K562 (cell line): ENCODE measurements around the gene ANKRD65. TPM values are rescaled to one million over a fixed set of nuclear protein-coding genes. Genes with fewer than 3 reads are reported as not detected.

ENCODE experiments used
- ADNP ChIP-seq: fragments of 200-800 bp; sonication (Bioruptor generic); IDR thresholded peaks from 2 replicates; pipeline ENCODE4 v1.6.1; 2016; ENCODE audit warnings: missing genetic modification characterization, missing compliant biosample characterization
- CCAR2 ChIP-seq: fragments of 200-400 bp; formaldehyde crosslinking; IDR thresholded peaks from 2 replicates; pipeline ENCODE4 v1.6.1; 2017; ENCODE audit warnings: mild to moderate bottlenecking, low read depth, low read length
- CHCHD3 ChIP-seq: fragments of 250-450 bp; sonication (Bioruptor Pico); IDR thresholded peaks from 2 replicates; pipeline ENCODE4 v2.1.2; 2022; ENCODE audit warnings: mild to moderate bottlenecking
- CREM ChIP-seq: IDR thresholded peaks from 2 replicates; pipeline ENCODE4 v1.6.1; 2014; ENCODE audit warnings: antibody characterized with exemption, low read depth
- EP400 ChIP-seq: fragments of 450-650 bp; IDR thresholded peaks from 2 replicates; pipeline ENCODE4 v1.6.1; 2017; ENCODE audit warnings: antibody characterized with exemption, mild to moderate bottlenecking, moderate library complexity
- GATAD2A ChIP-seq: fragments of 450-650 bp; IDR thresholded peaks from 2 replicates; pipeline ENCODE4 v1.6.1; 2017
- HEY1 ChIP-seq: fragments of 250-450 bp; sonication (Bioruptor Pico); IDR thresholded peaks from 2 replicates; pipeline ENCODE4 v1.5.0; 2020; ENCODE audit warnings: mild to moderate bottlenecking, moderate library complexity, borderline replicate concordance
- HIVEP1 ChIP-seq: fragments of 250-450 bp; sonication (Bioruptor Pico); IDR thresholded peaks from 2 replicates; pipeline ENCODE4 v1.4.0; 2020; ENCODE audit warnings: mild to moderate bottlenecking
- HNRNPLL ChIP-seq: fragments of 200-400 bp; formaldehyde crosslinking; IDR thresholded peaks from 2 replicates; pipeline ENCODE4 v1.6.1; 2017; ENCODE audit warnings: low read length, low read depth, mild to moderate bottlenecking; ENCODE audit not compliant: poor library complexity, severe bottlenecking
- KLF13 ChIP-seq: fragments of 450-650 bp; IDR thresholded peaks from 2 replicates; pipeline ENCODE4 v1.6.1; 2016; ENCODE audit warnings: missing genetic modification characterization, low read depth, mild to moderate bottlenecking, missing compliant biosample characterization, moderate library complexity, borderline replicate concordance
- MCM5 ChIP-seq: fragments of 450-650 bp; IDR thresholded peaks from 2 replicates; pipeline ENCODE4 v1.6.1; 2016; ENCODE audit warnings: low read depth
- MTA3 ChIP-seq: fragments of 450-650 bp; formaldehyde crosslinking; IDR thresholded peaks from 2 replicates; pipeline ENCODE4 v1.6.1; 2017; ENCODE audit warnings: mild to moderate bottlenecking, borderline replicate concordance
- NRF1 ChIP-seq, 2 experiments: fragments of 450-650 bp; IDR thresholded peaks in 1 of 2; conservative IDR thresholded peaks in 1 of 2; 2 replicates each; pipeline ENCODE4 v1.6.1; 2014; ENCODE audit warnings: mild to moderate bottlenecking in 2 of 2
- PCBP1 ChIP-seq: fragments of 200-400 bp; formaldehyde crosslinking; IDR thresholded peaks from 2 replicates; pipeline ENCODE4 v1.6.1; 2018; ENCODE audit warnings: mild to moderate bottlenecking, low read depth, low read length; ENCODE audit not compliant: poor library complexity, severe bottlenecking
- SMAD2 ChIP-seq: fragments of 150-350 bp; IDR thresholded peaks from 2 replicates; pipeline ENCODE4 v1.6.1; 2014; ENCODE audit warnings: low read depth, mild to moderate bottlenecking, low read length
- THRAP3 ChIP-seq: fragments of 450-650 bp; IDR thresholded peaks from 2 replicates; pipeline ENCODE4 v1.6.1; 2016; ENCODE audit warnings: mild to moderate bottlenecking, inconsistent platforms, borderline replicate concordance
- ZFPM2 ChIP-seq: fragments of 250-450 bp; sonication (Bioruptor Pico); IDR thresholded peaks from 2 replicates; pipeline ENCODE4 v1.5.1; 2022; ENCODE audit warnings: mild to moderate bottlenecking
- ZNF121 ChIP-seq: sonication (generic); formaldehyde crosslinking; conservative IDR thresholded peaks from 2 replicates; pipeline ENCODE4 v1.8.0; 2022; ENCODE audit warnings: missing genetic modification reagents
- ZNF146 ChIP-seq: IDR thresholded peaks from one replicate; pipeline ENCODE4 v1.6.1; 2018; ENCODE audit warnings: missing compliant biosample characterization; ENCODE audit not compliant: unreplicated experiment
- ZNF436 ChIP-seq: fragments of 250-450, 450-650 bp; sonication (Bioruptor Pico); formaldehyde crosslinking; IDR thresholded peaks from 2 replicates; pipeline ENCODE4 v1.7.0; 2020; ENCODE audit warnings: mild to moderate bottlenecking
- ZNF589 ChIP-seq: fragments of 200-800 bp; sonication (Bioruptor generic); IDR thresholded peaks from 2 replicates; pipeline ENCODE4 v1.6.1; 2016; ENCODE audit warnings: low read depth, missing genetic modification characterization, missing compliant biosample characterization
- polyA plus RNA-seq, 8 experiments: library from polyadenylated mRNA; depleted of rRNA in 4 of 8; stranded (reverse) in 5 of 8; unstranded in 3 of 8; fragments of >200 nt; fragmentation: Nextera tagmentation in 2 of 8; fragmentation: Illumina TruSeq in 1 of 8; extraction: Ambion mirVana in 2 of 8; extraction: Trizol in 1 of 8; gene quantifications; 2 replicates each; pipeline versions ENCODE4 v1.2.1 to v1.2.3, GENCODE V29; 2011 to 2014; ENCODE audit warnings: inconsistent platforms in 1 of 8, missing spikeins in 1 of 8
- total RNA-seq, 7 experiments: library from RNA; depleted of rRNA in 6 of 7; stranded (reverse); fragments of >200 nt in 6 of 7; fragmentation: Illumina TruSeq in 2 of 7; extraction: Trizol in 2 of 7; gene quantifications; 2 replicates each; pipeline versions ENCODE4 v1.2.1 to v1.2.3, GENCODE V29; 2011 to 2021; ENCODE audit warnings: low replicate concordance in 1 of 7
- TF ChIP-seq, protein P1 (sequence below): sonication (generic); formaldehyde crosslinking; IDR thresholded peaks from 2 replicates; pipeline ENCODE4 v1.8.0; 2022; ENCODE audit warnings: mild to moderate bottlenecking, missing genetic modification reagents
- TF ChIP-seq, protein P2 (sequence below): IDR thresholded peaks from 2 replicates; pipeline ENCODE4 v1.6.1; 2011; ENCODE audit warnings: borderline replicate concordance, low read depth, mild to moderate bottlenecking, moderate library complexity, low read length; ENCODE audit not compliant: insufficient read depth, poor library complexity, severe bottlenecking

ANKRD65 gene
- total and polyA plus RNA-seq, 9 of the 15 experiments (the other 6 are each of a cell fraction or from before 2014, with no cell fraction given): not detected

DNA sequence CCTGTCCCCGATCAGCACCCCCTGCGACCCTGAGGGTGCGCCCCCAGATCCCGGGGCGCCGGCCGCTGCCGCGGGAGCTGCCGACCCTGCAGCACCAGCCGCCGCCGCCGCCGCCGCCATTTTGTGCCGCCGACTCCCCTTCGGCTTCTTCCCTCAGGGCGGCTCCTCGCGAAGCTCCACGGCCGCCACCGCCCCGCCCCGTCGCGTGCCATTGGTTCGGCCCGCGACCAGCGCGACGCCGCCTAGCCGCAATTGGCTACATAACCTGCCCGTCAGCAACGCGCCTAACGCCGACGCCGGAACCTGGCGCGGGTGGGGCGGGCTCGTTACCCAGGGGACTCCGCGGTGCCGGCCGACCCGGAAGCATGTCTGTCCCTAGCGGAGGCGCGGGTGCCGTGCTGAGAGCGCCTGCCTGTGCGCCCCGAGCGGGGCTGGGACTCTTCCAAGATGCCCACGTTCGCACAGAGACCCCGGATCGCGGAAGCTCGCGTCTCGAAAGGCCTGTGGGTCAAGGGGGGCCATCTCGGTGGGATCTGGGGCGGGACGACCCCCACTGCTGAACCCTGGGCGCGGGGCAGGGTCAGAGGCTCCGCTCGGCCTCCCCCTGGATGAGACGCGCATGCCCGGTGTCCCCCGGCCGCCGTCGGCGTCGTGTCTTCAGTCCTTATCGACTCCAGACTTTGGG, 21.7 kb downstream of the ANKRD65 start, which contains the start of gene CCNL2 (continued):
- peak; percentile 93 for TF ChIP-seq HNRNPLL
- TF ChIP-seq CHCHD3: no peak
- TF ChIP-seq ADNP (tag): no peak
- TF ChIP-seq ZNF589: no peak
- no peak; the same call in 1 of the 2 replicates for TF ChIP-seq HEY1 (CRISPR knock-in tag)
- TF ChIP-seq ZNF121 (CRISPR knock-in tag): no peak
- TF ChIP-seq EP400: peak; percentile 96
- peak; percentile 93 to 94 for TF ChIP-seq NRF1 (conservative IDR thresholded peaks at IDR 0.05 in 1 of 2, IDR thresholded peaks at IDR 0.05 in 1 of 2)
- no peak for TF ChIP-seq THRAP3
- TF ChIP-seq ZFPM2 (CRISPR knock-in tag): peak; percentile 49; the same call in 1 of the 2 replicates
- TF ChIP-seq, protein P1, sequence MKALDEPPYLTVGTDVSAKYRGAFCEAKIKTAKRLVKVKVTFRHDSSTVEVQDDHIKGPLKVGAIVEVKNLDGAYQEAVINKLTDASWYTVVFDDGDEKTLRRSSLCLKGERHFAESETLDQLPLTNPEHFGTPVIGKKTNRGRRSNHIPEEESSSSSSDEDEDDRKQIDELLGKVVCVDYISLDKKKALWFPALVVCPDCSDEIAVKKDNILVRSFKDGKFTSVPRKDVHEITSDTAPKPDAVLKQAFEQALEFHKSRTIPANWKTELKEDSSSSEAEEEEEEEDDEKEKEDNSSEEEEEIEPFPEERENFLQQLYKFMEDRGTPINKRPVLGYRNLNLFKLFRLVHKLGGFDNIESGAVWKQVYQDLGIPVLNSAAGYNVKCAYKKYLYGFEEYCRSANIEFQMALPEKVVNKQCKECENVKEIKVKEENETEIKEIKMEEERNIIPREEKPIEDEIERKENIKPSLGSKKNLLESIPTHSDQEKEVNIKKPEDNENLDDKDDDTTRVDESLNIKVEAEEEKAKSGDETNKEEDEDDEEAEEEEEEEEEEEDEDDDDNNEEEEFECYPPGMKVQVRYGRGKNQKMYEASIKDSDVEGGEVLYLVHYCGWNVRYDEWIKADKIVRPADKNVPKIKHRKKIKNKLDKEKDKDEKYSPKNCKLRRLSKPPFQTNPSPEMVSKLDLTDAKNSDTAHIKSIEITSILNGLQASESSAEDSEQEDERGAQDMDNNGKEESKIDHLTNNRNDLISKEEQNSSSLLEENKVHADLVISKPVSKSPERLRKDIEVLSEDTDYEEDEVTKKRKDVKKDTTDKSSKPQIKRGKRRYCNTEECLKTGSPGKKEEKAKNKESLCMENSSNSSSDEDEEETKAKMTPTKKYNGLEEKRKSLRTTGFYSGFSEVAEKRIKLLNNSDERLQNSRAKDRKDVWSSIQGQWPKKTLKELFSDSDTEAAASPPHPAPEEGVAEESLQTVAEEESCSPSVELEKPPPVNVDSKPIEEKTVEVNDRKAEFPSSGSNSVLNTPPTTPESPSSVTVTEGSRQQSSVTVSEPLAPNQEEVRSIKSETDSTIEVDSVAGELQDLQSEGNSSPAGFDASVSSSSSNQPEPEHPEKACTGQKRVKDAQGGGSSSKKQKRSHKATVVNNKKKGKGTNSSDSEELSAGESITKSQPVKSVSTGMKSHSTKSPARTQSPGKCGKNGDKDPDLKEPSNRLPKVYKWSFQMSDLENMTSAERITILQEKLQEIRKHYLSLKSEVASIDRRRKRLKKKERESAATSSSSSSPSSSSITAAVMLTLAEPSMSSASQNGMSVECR (CRISPR knock-in tag): peak; percentile 77; the same call in 1 of the 2 replicates
- TF ChIP-seq, protein P2, sequence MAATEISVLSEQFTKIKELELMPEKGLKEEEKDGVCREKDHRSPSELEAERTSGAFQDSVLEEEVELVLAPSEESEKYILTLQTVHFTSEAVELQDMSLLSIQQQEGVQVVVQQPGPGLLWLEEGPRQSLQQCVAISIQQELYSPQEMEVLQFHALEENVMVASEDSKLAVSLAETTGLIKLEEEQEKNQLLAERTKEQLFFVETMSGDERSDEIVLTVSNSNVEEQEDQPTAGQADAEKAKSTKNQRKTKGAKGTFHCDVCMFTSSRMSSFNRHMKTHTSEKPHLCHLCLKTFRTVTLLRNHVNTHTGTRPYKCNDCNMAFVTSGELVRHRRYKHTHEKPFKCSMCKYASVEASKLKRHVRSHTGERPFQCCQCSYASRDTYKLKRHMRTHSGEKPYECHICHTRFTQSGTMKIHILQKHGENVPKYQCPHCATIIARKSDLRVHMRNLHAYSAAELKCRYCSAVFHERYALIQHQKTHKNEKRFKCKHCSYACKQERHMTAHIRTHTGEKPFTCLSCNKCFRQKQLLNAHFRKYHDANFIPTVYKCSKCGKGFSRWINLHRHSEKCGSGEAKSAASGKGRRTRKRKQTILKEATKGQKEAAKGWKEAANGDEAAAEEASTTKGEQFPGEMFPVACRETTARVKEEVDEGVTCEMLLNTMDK: peak; percentile 99
- no peak for TF ChIP-seq ZNF436 (CRISPR knock-in tag)
- TF ChIP-seq ZNF146: peak; percentile 9
- TF ChIP-seq CCAR2: no peak
- peak; percentile 95; the same call in 1 of the 2 replicates for TF ChIP-seq MTA3
- peak; percentile 58; the same call in 1 of the 2 replicates for TF ChIP-seq KLF13 (tag)
- TF ChIP-seq CREM: peak; percentile 97
- TF ChIP-seq MCM5: no peak
- TF ChIP-seq GATAD2A: no peak
- no peak for TF ChIP-seq HIVEP1
- no peak for TF ChIP-seq SMAD2
- TF ChIP-seq PCBP1: peak; percentile 85
